Esophagus muscularis mucosa (tissue), 3 donors: ENCODE data around the gene TVP23A.

ENCODE experiments used
- CTCF ChIP-seq, 3 experiments: fragments of 200-600 bp in 2 of 3; fragments of 450-650 bp in 1 of 3; sonication (generic) in 2 of 3; IDR thresholded peaks; one replicate each; pipeline ENCODE4 v1.5.1; 2017 to 2019; ENCODE audit warnings: antibody characterized with exemption in 3 of 3, mild to moderate bottlenecking in 2 of 3, moderate library complexity in 1 of 3
- POLR2A ChIP-seq: fragments of 450-650 bp; IDR thresholded peaks from one replicate; pipeline ENCODE4 v1.6.1; 2017; ENCODE audit warnings: antibody characterized with exemption, moderate library complexity, mild to moderate bottlenecking, low read depth
- POLR2AphosphoS5 ChIP-seq, 2 donors: sonication (generic); formaldehyde crosslinking; IDR thresholded peaks; one replicate each; pipeline ENCODE4 v1.6.1; 2017; ENCODE audit warnings: antibody characterized with exemption in 2 of 2

DNA sequence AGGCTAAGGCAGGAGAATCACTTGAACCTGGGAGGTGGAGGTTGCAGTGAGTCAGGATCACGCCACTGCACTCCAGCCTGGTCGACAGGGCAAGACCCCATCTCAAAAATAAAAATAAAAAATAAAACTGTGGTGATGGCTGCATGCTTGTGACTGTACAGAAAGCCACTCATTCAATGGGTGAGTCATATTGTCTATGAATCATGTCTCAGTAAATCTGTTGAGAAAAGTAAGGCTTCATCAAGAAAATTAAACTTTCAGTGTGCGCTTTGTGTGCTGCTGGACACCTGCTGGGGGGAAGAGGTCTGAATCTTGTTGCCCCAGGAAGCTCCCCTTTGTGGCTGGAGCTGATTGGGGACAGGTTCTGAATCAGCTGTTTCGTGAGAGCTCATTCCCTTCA lies 63.7 kb downstream of the TVP23A start:
- TF ChIP-seq CTCF (IDR thresholded peaks at IDR 0.05) (no peak), POLR2A (no peak), POLR2AphosphoS5 (IDR thresholded peaks at IDR 0.05) (no peak)
